ENCODE measurements around the gene ZNF837. TPM values are rescaled to one million over a fixed set of nuclear protein-coding genes. Genes with fewer than 3 reads are reported as not detected.

Gene ZNF837
- total RNA-seq: 3.3 and 7.1 TPM in 2 replicates

GRCh38 chr19:58380662-58381459 is at the start of gene ZNF837:
ZNF837 (minus strand) TSS chr19:58381030; CDS start chr19:58369332, 11,698 bp downstream.

GRCh38 chr19:58408152-58409009 is 27.6 kb upstream of the ZNF837 start, which contains the start of gene ZNF584:
ZNF584 (plus strand) TSS chr19:58408649; CDS start chr19:58409148, 499 bp downstream.

GRCh38 chr19:58395220-58395978 is 14.6 kb upstream of the ZNF837 start, which contains the start of gene RNF225:
RNF225 (plus strand) TSS chr19:58395656; CDS start chr19:58396090, 434 bp downstream.

GRCh38 chr19:58386576-58387337 is 5.9 kb upstream of the ZNF837 start, which contains the start of gene RPS5:
RPS5 (plus strand) TSS chr19:58387269; CDS start chr19:58388138, 869 bp downstream.

GRCh38 chr19:58362272-58362994 is 18.4 kb downstream of the ZNF837 start, which contains the start of gene ZNF497:
ZNF497 (minus strand) TSS chr19:58362751; CDS start chr19:58357635, 5,116 bp downstream.

GRCh38 chr19:58352760-58353671 is 27.8 kb downstream of the ZNF837 start, which contains the start of gene A1BG:
A1BG (minus strand) TSS chr19:58353492; CDS start chr19:58353437, 55 bp downstream.

GRCh38 chr19:58326914-58327726 is 53.7 kb downstream of the ZNF837 start, which contains the start of gene ZSCAN22:
ZSCAN22 (plus strand) TSS chr19:58326994; CDS start chr19:58334803, 7,809 bp downstream.

Other genes starting within 250 kb of the ZNF837 start
- gene ZNF329, start 230.2 kb downstream of the ZNF837 start, total RNA-seq: 9.1 and 10.0 TPM in 2 replicates
- gene ZNF274, start 198.0 kb downstream of the ZNF837 start, total RNA-seq: 14.6 and 18.6 TPM in 2 replicates
- 21.0 and 23.2 TPM in 2 replicates for gene ZNF544, start 152.1 kb downstream of the ZNF837 start, total RNA-seq
- 4.3 and 6.6 TPM in 2 replicates for gene ZNF8, start 102.1 kb downstream of the ZNF837 start, total RNA-seq
- 34.7 and 40.5 TPM in 2 replicates for gene ERVK3-1, start 75.7 kb downstream of the ZNF837 start, total RNA-seq
- 1.9 and 2.0 TPM in 2 replicates for gene ZSCAN22, start 54.0 kb downstream of the ZNF837 start, total RNA-seq
- gene A1BG, start 27.5 kb downstream of the ZNF837 start, total RNA-seq: 16.1 and 31.5 TPM in 2 replicates
- gene ZNF497, start 18.3 kb downstream of the ZNF837 start, total RNA-seq: 0.17 and 0.47 TPM in 2 replicates
- 2,866 and 3,935 TPM in 2 replicates for gene RPS5, start 6.2 kb upstream of the ZNF837 start, total RNA-seq
- gene RNF225, start 14.6 kb upstream of the ZNF837 start, total RNA-seq: 0.09 TPM in 1 of 2 replicates, not detected in the other
- gene ZNF584, start 27.6 kb upstream of the ZNF837 start, total RNA-seq: 9.0 and 18.3 TPM in 2 replicates
- 3.8 and 4.4 TPM in 2 replicates for gene ZNF132, start 59.1 kb upstream of the ZNF837 start, total RNA-seq
- gene ZNF324B, start 70.6 kb upstream of the ZNF837 start, total RNA-seq: 6.2 and 7.1 TPM in 2 replicates
- gene ZNF324, start 86.0 kb upstream of the ZNF837 start, total RNA-seq: 9.4 and 10.4 TPM in 2 replicates
- gene ZNF446, start 95.3 kb upstream of the ZNF837 start, total RNA-seq: 14.0 and 15.7 TPM in 2 replicates
- 2.8 and 3.0 TPM in 2 replicates for gene SLC27A5, start 131.0 kb upstream of the ZNF837 start, total RNA-seq
- 15.2 and 15.5 TPM in 2 replicates for gene ZBTB45, start 138.8 kb upstream of the ZNF837 start, total RNA-seq
- gene TRIM28, start 163.0 kb upstream of the ZNF837 start, total RNA-seq: 231 and 262 TPM in 2 replicates
- gene CHMP2A, start 174.1 kb upstream of the ZNF837 start, total RNA-seq: 106 and 140 TPM in 2 replicates
- gene UBE2M, start 177.6 kb upstream of the ZNF837 start, total RNA-seq: 22.0 and 27.4 TPM in 2 replicates
- gene MZF1, start 192.3 kb upstream of the ZNF837 start, total RNA-seq: 11.6 and 18.3 TPM in 2 replicates

Data from pericardium fibroblast (primary cell).